OCI-LY7 (cell line): Measurements from ENCODE around the gene HSD17B14. TPM values are rescaled to one million over a fixed set of nuclear protein-coding genes. Genes with fewer than 3 reads are reported as not detected.

Experiments
- BruUV-seq: library from RNA; stranded (reverse); fragments of 400-500 nt; replicated peaks from 2 replicates; lab custom pipeline; 2021; lab: Mats Ljungman, UMichigan
- CTCF ChIA-PET: fragments of 300-600 bp; sonication (Branson Sonifier 250); formaldehyde crosslinking; loops from one replicate; lab custom pipeline; 2022; ENCODE audit warnings: antibody characterized with exemption; ENCODE audit not compliant: unreplicated experiment; lab: Charles Lee
- POLR2A ChIA-PET: fragments of 300-600 bp; sonication (Branson Sonifier 250); formaldehyde crosslinking; loops from one replicate; lab custom pipeline; 2022; ENCODE audit warnings: antibody characterized with exemption; lab: Charles Lee
- DNase-seq: peaks from one replicate; pipeline ENCODE4 v3.0.0-alpha.2; 2015; ENCODE audit warnings: low spot score
- H2AFZ ChIP-seq: fragments of 200-600 bp; sonication (generic), shearing (Covaris generic); 2 replicates; pipeline ENCODE4 v1.6.1; 2014; ENCODE audit warnings: mild to moderate bottlenecking, antibody characterized with exemption, low read length, moderate library complexity
- H3K27ac ChIP-seq: fragments of 200-600 bp; sonication (generic); 2 replicates; pipeline ENCODE4 v1.5.1; 2014; ENCODE audit warnings: mixed run types, low read depth, mild to moderate bottlenecking, moderate library complexity, low read length, inconsistent platforms; ENCODE audit not compliant: poor library complexity, severe bottlenecking
- H3K36me3 ChIP-seq: fragments of 200-600 bp; sonication (generic); 2 replicates; pipeline ENCODE4 v1.6.1; 2014; ENCODE audit warnings: mild to moderate bottlenecking, antibody characterized with exemption, low read length, moderate library complexity, mixed read lengths; ENCODE audit not compliant: insufficient read depth
- H3K4me1 ChIP-seq: fragments of 200-600 bp; sonication (generic); 2 replicates; pipeline ENCODE4 v1.5.1; 2014; ENCODE audit warnings: mild to moderate bottlenecking, low read length; ENCODE audit not compliant: insufficient read depth, poor library complexity, severe bottlenecking
- H3K4me2 ChIP-seq: fragments of 200-600 bp; sonication (generic); 2 replicates; pipeline ENCODE4 v1.6.1; 2014; ENCODE audit warnings: mild to moderate bottlenecking, low read length
- H3K4me3 ChIP-seq: fragments of 200-600 bp; sonication (generic); 2 replicates; pipeline ENCODE4 v1.5.1; 2014; ENCODE audit warnings: mild to moderate bottlenecking, low read depth, low read length; ENCODE audit not compliant: poor library complexity, severe bottlenecking
- H3K79me2 ChIP-seq: fragments of 200-600 bp; sonication (generic); 2 replicates; pipeline ENCODE4 v1.6.1; 2016; ENCODE audit warnings: low read depth, mild to moderate bottlenecking, low read length, moderate library complexity, mixed read lengths; ENCODE audit not compliant: insufficient read depth
- H3K9me2 ChIP-seq: fragments of 200-600 bp; sonication (generic); 2 replicates; pipeline ENCODE4 v1.6.1; 2016; ENCODE audit warnings: mild to moderate bottlenecking, low read length, mixed read lengths; ENCODE audit not compliant: insufficient read depth
- H3K9me3 ChIP-seq: fragments of 200-600 bp; sonication (generic); 2 replicates; pipeline ENCODE4 v1.6.1; 2014; ENCODE audit warnings: mild to moderate bottlenecking, mixed run types, low read length, mixed read lengths
- H4K20me1 ChIP-seq: fragments of 200-600 bp; sonication (generic); 2 replicates; pipeline ENCODE4 v1.6.1; 2014; ENCODE audit warnings: mild to moderate bottlenecking, antibody characterized with exemption, low read length, moderate library complexity, mixed read lengths; ENCODE audit not compliant: insufficient read depth
- EZH2phosphoT487 ChIP-seq: fragments of 200-600 bp; sonication (generic); IDR thresholded peaks from 2 replicates; pipeline ENCODE4 v1.6.1; 2018; ENCODE audit warnings: low read depth, borderline replicate concordance, mild to moderate bottlenecking, mixed run types, antibody characterized with exemption, low read length, moderate library complexity, mixed read lengths
- intact Hi-C: fragments of 100-400 bp; cut with micrococcal nuclease; formaldehyde crosslinking; loops from one replicate; pipeline ENCODE4 v1.10.0; 2022; ENCODE audit not compliant: unreplicated experiment
- total RNA-seq, 2 experiments: library from RNA; depleted of rRNA in 1 of 2; stranded (reverse); fragments of >200 nt in 1 of 2; shearing (Covaris generic) in 1 of 2; gene quantifications; 2 replicates each; pipeline ENCODE4 v1.2.3, GENCODE V29; 2014 to 2022
- TF ChIP-seq, protein P1 (sequence below): fragments of 200-600 bp; sonication (generic); conservative IDR thresholded peaks from 2 replicates; pipeline ENCODE4 v1.5.1; 2014; ENCODE audit warnings: mild to moderate bottlenecking, antibody characterized with exemption, low read length, moderate library complexity, mixed read lengths

Gene HSD17B14
- total RNA-seq, 2 experiments from 2014 or later, result 1.8 to 4.5 TPM

DNA sequence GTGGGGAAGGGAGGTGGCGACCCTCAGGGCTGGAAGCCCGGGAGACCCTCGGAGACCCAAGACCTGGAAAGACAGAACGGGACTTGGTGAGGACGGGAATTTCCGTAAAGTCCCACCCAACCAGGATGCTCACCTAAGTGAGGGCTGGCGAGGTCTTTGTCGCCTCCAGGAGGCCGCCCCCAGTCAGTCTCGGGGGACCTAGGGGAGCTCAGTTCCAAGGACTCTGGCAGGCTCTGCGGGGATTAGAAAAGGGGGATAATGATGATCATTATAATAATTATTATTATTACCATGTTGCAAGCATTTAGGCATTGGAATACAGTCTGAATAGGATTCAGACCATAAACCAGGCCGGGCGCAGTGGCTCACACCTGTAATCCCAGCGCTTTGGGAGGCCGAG lies 9.1 kb upstream of the HSD17B14 start:
- H3K4me1 ChIP-seq, result no peaks in the 10 kb centered on the region
- no TSS peak for BruUV-seq
- no peaks in the 10 kb centered on the region for H3K79me2 ChIP-seq
- TF ChIP-seq, protein P1, sequence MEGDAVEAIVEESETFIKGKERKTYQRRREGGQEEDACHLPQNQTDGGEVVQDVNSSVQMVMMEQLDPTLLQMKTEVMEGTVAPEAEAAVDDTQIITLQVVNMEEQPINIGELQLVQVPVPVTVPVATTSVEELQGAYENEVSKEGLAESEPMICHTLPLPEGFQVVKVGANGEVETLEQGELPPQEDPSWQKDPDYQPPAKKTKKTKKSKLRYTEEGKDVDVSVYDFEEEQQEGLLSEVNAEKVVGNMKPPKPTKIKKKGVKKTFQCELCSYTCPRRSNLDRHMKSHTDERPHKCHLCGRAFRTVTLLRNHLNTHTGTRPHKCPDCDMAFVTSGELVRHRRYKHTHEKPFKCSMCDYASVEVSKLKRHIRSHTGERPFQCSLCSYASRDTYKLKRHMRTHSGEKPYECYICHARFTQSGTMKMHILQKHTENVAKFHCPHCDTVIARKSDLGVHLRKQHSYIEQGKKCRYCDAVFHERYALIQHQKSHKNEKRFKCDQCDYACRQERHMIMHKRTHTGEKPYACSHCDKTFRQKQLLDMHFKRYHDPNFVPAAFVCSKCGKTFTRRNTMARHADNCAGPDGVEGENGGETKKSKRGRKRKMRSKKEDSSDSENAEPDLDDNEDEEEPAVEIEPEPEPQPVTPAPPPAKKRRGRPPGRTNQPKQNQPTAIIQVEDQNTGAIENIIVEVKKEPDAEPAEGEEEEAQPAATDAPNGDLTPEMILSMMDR, result no peak
- no peak for TF ChIP-seq EZH2phosphoT487
- H3K36me3 ChIP-seq, result no peaks in the 10 kb centered on the region
- no peaks in the 10 kb centered on the region for H4K20me1 ChIP-seq
- no peak for DNase-seq
- no peak overlapping the region for H3K4me2 ChIP-seq
- H2AFZ ChIP-seq, result no peak overlapping the region
- ChIA-PET POLR2A (no interaction called here), CTCF (no interaction called here)
- intact Hi-C loops, result no loop called here
- H3K4me3 ChIP-seq, result no peak overlapping the region
- no peak overlapping the region for H3K27ac ChIP-seq
- H3K9me3 ChIP-seq, result no peaks in the 10 kb centered on the region
- no peaks in the 10 kb centered on the region for H3K9me2 ChIP-seq

DNA sequence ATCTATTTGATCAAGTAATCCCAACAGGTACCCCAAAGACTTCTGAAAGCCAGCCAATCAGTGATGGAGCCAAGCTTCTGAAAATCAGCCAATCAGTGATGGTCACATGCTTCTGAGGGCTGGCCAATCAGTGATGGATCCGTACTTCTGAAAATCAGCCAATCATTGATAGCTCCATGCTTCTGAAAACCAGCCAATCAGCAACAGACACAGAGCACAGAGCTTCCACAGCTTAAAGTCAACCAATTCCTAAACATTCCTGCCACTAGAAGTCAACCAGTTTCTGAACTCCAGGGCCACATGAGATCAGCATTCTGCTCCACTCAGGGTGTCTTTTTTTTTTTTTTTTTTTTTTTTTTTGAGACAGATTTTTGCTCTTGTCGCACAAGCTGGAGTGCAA lies 8.2 kb upstream of the HSD17B14 start:
- H3K79me2 ChIP-seq, result no peaks in the 10 kb centered on the region
- no peaks in the 10 kb centered on the region for H3K9me2 ChIP-seq
- TF ChIP-seq, protein P1, result no peak
- no peak for TF ChIP-seq EZH2phosphoT487
- H3K4me3 ChIP-seq, result no peak overlapping the region
- intact Hi-C loops, result no loop called here
- POLR2A ChIA-PET, result interaction anchor here (0.6 to 1.1 kb wide), 2 partner anchors 133 to 584 kb away, joined by 7 to 9 read pairs; no protein-coding TSS in a partner anchor
- no peaks in the 10 kb centered on the region for H3K9me3 ChIP-seq
- no peaks in the 10 kb centered on the region for H3K4me1 ChIP-seq
- no peak overlapping the region for H3K4me2 ChIP-seq
- H3K27ac ChIP-seq, result no peak overlapping the region
- H4K20me1 ChIP-seq, result no peaks in the 10 kb centered on the region
- no peak overlapping the region for H2AFZ ChIP-seq
- no peak for DNase-seq
- no TSS peak for BruUV-seq
- CTCF ChIA-PET, result no interaction called here
- H3K36me3 ChIP-seq, result no peaks in the 10 kb centered on the region

- Histone ChIP-seq H3K4me2 (no peak overlapping the region), H3K4me1 (no peaks in the 10 kb centered on the region)
Measured at GRCh38 chr19:48842789-48843162, 6.5 kb upstream of the HSD17B14 start.

More at GRCh38 chr19:48842789-48843162, 6.5 kb upstream of the HSD17B14 start:
- Histone ChIP-seq H3K79me2 (no peaks in the 10 kb centered on the region), H3K36me3 (no peaks in the 10 kb centered on the region), H3K9me2 (no peaks in the 10 kb centered on the region), H3K27ac (no peak overlapping the region), H3K4me3 (no peak overlapping the region), H2AFZ (no peak overlapping the region), H3K9me3 (no peaks in the 10 kb centered on the region), H4K20me1 (no peaks in the 10 kb centered on the region)
- intact Hi-C loops, result no loop called here
- POLR2A ChIA-PET, result no interaction called here
- TF ChIP-seq, protein P1, result peak; percentile 98
- TF ChIP-seq EZH2phosphoT487, result no peak
- DNase-seq, result peak; percentile 76
- BruUV-seq, result no TSS peak
- CTCF ChIA-PET, result interaction anchor here (0.6 to 1.2 kb wide), 4 partner anchors 15 to 128 kb away, joined by 3 to 5 read pairs (median 4); no protein-coding TSS in a partner anchor
